HG02759 (cell line): ENCODE data around the gene FADD.
A peak's percentile ranks its signal among the peaks of the same experiment; 100 is the strongest.

Experiments used
- ATAC-seq: cut with Tn5 transposase; IDR thresholded peaks from one replicate; pipeline ENCODE4 v1.9.1; 2021; ENCODE audit warnings: mild to moderate bottlenecking, moderate library complexity; ENCODE audit not compliant: unreplicated experiment

Gene FADD, protein sequence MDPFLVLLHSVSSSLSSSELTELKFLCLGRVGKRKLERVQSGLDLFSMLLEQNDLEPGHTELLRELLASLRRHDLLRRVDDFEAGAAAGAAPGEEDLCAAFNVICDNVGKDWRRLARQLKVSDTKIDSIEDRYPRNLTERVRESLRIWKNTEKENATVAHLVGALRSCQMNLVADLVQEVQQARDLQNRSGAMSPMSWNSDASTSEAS

DNA sequence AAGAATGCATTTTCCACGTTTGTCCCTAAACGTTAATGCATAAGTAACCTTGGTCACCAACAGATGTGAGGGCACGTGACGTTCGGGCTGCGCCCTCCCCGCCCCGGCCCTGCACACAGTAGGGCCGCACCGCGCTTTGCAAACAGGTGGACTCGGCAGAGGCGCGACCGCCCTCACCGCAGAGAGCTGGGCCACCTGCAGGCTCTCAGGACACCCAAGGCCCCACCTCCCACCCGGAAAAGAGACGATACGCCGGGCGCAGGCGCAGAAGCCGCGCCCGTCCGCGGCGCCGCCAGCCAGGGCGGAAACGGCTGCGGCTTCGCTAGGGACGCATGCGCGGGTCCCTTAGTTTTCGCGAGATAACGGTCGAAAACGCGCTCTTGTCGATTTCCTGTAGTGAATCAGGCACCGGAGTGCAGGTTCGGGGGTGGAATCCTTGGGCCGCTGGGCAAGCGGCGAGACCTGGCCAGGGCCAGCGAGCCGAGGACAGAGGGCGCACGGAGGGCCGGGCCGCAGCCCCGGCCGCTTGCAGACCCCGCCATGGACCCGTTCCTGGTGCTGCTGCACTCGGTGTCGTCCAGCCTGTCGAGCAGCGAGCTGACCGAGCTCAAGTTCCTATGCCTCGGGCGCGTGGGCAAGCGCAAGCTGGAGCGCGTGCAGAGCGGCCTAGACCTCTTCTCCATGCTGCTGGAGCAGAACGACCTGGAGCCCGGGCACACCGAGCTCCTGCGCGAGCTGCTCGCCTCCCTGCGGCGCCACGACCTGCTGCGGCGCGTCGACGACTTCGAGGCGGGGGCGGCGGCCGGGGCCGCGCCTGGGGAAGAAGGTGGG, at the start of gene FADD:
Gene FADD, plus strand, starts transcription at position 377 of the 831 bp plus-strand sequence. Its CDS starts 164 bp downstream, at position 541.
- ATAC-seq, result peak; percentile 83

DNA sequence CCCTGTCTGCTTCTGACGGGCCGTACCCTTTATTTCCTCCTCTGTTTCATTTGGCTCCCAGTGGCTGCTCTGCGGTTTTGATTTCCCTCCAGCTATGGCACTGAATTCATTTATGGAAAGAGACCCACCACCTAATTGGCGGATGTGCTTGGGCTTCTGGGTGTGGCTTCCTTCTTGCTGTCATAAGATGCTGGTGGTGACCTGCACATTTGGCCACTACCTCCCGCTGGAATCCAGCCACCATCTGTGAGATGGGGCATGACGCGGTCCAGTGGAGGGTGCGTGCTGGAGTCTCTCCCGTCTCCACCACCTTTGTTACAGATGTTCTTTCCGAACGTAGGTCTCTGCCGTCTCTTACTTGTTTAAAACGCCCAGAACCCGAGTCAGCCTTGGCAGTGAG, 47.7 kb upstream of the FADD start:
- no peak for ATAC-seq

DNA sequence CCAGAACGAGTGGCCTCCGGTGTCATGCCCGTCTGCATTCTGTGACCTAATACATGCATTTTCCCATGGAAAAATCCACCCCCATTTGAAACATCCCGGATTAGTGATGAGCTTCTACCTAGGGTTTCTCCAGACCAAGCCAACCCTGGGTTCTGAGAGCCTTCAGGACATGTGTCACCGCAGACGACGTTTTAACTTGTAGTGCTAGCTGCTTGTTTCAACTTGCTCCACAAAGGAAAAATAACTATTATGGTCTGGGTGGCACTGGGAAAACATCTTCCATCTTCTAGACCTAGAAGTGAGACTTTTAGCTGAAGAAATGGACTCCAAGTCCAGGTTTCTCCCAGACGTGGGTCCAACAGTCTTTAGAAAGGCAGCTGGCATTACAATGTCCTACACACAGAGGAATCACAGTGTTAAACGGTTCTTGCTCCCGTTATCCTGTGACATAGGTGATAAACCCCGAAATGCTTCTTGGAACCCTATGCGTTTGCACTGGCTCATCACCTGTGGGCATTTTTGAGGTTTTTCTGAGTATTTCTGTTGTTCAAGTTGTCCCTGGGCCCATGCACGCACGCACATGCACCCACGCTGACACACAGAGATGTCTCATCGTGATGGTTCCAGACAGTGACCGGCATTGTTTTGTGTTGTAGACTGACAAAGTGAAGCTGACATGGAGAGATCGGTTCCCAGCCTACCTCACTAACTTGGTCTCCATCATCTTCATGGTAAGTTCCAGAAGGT, 46.6 kb upstream of the FADD start:
- ATAC-seq, result no peak

DNA sequence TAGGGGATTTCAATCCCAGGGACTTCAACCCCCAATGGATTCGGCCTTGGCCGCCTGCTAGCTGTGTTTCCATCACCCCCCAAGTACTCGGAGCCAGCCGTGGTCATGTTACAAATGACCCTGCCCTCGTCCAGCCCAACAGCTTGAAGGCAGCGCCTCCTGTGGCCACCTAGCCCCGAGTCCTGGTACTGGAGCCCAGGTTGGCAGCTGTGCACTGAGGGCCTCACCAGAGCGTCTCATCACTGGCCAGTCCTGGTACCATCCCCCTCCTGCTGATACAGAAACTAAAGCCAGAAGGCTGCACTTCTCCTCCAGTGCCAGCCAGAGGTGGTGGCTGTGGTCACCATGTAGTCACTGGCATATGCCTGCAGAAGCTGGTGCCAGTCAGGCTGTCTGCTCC, 44.9 kb upstream of the FADD start:
- ATAC-seq, result no peak

DNA sequence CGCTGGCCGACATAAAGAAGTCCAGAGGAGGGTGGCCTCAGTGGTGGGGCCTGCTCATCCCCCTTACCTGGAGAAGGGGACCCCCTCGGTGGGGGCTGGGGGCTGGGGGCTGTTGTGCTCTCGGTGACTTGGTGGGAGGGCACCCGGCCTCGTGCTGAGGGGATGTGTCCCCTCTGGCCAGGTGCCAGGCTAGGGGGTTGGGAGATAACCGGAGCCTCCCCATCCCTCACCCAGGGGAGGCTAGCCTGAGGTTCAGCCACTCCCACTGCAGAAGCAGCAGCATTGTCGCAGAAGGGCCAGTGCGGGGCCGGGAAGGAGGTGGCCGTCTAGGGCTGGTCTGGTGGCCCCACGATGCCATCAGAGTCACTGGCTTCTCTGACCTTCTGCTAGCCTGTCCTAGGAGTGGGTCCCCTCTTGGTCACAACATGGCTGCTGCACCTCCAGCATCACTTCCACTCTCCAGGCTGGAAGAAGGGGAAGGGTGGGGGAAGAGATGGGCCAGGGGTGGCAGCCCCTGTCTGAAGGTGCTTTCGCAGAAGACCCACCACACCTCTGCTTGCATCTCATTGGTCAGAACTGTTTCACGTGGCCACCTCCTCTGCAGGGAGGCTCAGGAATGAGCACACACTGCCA, 44.2 kb upstream of the FADD start:
- no peak for ATAC-seq

DNA sequence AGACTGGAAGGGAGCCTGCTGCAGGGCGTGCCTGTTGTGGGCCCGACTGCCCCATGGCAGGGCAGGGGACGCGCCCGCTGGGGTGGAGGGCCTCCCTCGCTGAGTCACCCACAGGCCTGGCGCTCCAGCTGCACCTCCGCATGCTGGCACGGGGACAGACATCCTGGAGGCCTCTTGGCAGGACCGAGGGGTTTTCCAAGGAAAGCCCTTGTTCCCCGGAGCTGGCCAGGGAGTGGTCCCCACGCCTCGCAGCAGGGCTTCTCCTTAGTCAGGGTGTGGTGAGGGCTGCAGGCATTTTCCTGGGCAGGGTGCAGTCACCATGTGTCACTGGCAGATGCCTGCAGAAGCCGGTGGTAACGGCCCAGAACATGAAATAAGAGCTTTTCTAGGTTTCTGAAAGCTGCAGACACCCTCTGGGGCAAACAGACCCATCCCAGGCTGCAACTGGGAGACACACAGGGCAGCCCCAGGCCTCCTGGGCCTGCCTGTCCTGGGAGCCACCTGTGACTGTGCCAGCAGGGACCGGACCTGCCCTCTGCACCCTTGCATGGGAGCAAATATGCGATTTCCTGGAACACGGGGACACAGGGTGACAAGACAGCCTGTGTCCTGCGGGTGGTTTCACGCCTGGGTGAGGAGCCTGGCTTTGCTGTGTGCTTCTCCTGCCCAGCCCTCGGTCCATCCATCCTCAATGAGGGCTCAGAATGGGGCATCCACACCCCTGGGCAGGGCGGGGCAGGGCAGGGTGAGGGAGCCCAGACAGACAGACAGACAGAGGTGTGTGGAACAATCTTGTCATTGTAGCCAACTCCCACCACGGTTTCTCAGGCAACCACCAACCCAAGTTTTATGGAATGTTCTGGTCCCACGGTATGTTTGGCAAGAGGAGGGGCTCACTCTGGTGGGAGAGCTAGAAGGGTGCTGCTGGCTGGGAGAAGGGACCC, 43.2 kb upstream of the FADD start:
- no peak for ATAC-seq

DNA sequence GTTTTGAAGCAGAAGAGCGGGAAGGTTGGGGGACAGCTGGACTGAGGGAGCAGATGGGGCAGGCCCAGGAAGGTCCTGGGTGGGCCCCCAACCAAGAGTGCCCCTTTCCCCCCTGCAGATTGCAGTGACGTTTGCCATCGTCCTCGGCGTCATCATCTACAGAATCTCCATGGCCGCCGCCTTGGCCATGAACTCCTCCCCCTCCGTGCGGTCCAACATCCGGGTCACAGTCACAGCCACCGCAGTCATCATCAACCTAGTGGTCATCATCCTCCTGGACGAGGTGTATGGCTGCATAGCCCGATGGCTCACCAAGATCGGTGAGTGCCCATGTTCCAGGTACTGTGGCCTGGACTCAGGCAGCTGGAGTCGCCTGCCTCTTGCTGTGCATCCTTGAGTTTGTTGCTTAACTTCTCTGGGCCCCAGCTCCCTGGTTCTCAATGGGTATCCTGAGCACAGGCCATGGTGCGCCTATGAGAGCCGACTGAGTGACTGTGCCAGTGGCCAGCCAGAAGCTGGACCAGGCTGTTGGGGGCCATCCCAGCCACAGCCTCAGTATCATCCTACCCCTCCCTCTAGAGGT, 42.0 kb upstream of the FADD start:
- no peak for ATAC-seq

DNA sequence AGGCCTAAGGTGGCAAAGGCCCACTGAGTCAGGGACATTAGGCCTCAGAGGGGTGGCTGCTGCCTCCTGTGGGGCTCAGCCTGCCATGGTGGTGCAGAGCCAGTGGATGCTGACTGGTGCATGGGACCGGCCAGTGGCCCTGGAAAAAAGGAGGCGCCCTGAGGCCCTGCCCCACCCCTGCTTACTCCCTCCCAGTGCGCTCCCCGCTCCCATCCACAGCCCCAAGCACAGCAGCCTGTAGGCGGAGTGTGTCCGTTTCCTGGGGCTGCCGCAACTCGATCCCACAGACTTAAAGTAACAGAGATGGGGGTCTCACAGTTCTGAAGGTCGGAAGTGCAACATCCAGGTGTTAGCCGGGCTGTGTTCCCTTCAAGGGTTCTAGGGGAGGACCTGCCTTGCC, 38.4 kb upstream of the FADD start:
- ATAC-seq, result no peak

DNA sequence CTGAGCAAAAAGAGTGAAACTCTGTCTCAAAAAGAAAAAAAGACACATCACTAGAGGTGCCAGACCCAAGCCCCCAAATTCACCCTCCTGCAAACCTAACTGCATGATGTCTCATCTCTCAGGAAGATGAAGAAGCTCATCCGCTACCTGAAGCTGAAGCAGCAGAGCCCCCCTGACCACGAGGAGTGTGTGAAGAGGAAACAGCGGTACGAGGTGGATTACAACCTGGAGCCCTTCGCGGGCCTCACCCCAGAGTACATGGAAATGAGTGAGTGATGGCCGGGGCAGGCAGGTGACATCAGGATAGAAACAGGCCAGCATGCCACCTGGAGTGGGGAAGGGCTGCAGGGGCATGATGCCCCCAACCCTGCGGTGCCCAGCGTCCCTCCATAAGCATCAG, 36.0 kb upstream of the FADD start:
- ATAC-seq, result no peak

DNA sequence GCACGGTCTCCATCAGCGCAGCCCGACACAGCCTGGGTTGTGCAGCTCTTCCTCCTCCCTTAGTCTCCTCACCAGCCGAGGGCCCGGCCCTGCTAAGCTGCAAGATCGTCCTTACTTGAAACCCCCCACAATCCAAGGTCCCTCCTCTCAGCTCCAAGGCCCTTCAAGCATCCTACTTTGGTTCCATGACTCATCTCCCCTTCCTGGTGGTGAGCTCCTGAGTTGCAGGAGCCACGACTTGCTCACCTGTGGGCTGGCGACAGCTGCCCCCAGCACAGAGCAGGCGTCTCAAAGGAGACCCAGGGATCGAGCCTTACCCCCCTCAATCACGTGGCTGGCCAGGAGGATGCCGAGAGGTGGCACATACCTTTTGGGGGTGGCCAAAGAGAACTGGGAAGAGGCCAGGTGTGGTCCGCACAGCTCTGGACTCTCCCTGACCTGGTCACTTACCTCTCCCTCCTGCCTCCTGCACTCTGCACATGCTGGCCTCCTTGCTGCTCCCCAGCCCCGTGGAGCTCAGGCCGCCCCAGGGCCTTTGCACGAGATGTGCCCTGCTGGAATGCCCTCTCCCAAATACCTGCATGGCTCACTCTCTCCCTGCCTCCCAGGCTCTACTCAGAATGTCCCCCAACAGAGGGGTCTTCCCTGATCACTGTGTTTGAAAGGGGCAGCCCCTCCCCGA, 35.2 kb upstream of the FADD start:
- no peak for ATAC-seq

DNA sequence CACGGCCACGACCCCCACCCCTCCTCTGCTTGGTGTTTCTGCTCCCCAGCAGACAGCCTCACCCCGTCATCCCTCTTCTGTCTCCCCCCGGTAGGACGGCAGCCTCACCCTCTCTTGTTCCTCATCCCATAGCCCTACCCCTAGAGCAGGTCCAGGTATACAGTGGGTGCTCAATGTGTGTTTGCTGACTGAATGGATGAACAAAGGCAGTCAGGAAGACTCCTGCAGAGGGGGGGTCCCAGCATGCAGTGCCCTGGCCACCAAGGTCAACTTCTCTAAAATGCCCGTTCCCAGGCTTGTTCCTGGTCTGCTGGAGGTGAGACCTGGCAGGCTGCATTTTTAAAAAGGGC, 34.7 kb upstream of the FADD start:
- no peak for ATAC-seq

DNA sequence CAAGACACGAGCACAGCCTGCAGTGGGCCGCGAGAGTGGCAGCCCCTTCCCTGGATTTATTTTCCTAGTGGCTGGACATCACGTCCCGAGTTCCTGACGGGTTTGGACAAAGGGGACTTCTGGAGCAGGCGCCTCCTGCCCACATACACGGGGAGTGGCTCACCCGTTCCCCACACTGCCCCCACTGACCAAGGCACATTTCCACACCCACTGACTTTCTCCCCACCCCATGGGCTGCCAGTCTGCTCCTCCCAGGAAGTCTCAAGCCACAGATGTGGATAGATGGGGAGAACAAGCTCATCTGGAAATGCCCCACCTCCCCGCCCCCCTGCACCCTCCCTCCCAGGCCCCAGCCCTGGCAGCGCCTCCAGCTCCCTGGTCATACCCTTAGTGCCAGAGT, 34.0 kb upstream of the FADD start:
- no peak for ATAC-seq

DNA sequence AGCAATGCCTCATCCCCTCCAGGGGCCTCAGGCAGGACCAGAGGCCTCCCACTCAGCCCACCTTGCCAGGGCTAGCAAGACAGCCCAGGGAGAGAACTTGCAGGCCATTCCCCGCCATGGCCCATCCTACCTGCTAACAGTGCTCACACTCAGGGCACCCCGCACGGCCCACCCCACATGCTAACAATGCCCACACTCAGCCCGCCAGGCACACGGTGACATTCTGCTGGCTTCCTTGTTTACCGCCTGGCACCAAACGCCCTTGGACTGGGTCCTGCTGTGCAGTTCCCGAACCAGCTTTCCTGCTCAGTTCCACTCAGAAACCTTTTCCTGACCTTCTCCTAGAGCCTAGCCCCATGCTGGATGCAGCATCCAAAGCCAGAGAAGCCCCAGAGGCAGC, 33.5 kb upstream of the FADD start:
- no peak for ATAC-seq

DNA sequence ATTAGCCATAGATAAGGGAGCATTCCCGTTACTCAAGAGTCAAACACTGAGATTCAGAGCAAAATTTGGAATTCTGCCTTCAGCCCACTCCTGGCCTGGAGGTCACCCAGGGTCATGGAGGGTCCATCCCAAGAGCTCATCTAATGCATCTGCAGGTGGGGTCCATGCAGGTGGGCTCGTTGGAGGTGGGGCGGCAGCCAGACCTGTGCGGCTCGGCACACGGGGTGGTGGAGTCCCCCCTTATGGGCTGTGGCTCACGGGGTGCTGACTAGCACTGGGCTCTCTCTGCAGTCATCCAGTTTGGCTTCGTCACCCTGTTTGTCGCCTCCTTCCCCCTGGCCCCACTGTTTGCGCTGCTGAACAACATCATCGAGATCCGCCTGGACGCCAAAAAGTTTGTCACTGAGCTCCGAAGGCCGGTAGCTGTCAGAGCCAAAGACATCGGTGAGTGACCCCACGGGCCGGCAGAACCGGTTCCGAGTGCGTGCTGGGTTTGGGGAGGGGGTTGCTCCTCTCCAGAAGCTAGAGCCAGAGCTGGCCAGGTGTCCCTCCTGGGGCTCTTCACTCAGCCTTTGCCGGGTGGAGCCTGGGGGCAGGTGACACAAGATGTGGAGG, 32.4 kb upstream of the FADD start:
- ATAC-seq, result no peak

DNA sequence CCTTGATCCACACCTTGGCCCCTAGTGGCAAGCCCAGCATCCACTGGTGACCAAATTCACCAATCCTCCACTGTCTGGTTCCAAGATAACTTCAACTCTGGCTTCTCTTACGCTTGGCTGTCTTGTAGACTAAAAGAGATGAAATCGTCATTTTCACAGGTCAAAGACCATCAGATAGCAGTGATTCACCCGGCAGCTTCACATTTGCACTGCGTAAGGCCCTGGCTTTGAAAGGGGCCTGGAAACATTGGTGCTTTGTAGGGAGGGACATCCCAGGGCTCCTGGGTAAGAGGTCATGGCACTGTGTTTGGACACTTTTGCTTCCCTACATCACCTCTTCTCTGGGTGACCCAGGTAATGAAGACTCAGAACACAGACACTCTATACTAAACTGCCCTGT, 30.1 kb upstream of the FADD start:
- ATAC-seq, result no peak

DNA sequence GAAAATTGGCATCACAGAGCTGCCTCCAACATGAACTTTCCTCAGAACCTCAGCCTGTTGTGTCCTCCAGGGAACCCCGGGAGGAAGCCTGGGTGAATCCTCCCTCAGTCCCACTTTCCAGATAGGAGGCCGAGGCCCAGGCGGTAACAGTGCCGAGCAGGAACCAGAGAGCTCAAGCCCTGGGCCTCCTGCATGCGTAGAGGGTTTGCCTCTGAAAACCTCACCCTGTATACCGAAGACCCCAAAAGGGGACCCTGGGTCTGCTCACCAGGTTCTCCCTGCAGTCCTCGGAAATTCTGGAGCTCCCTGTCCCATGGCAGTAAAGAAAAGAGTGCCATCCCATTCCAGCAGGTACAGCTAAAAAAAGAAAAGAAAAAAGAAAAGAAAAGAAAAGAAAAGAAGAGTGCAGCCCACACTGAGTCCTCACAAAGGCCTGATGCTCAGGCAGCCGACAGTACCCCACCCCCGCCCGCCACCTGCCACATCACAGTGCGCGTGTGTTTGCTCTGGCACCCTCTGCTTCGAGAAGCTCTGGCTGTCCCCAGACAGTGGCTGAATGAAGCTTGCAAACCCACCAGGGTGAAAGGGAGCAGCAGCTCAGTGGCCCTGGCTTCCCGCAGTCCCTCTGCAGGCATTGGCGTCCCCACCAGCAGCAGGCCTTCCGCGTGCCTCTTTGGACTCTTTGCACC, 28.4 kb upstream of the FADD start:
- ATAC-seq, result no peak

DNA sequence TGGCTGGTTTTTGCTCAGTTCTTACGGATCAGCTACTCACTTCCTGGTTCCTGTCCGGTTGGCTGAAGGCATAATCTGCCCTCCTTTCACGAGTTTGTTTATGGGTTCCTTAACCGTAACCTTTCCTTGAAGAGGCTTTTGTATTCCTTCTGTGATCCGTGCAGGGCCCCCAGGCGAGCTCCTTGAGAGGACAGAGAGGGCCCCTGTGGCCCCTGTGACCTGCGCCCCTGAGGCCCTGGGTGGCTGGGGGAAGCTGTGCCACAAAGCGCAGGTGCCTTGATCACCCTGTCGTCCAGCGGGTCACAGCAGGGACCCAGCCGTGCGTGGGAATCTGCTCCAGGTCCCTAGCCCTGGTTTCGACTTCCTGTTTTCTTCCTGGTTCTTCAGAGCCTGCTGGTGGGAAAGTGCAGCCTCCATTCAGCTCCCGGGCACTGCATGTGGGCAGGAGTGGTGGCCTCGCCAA, 27.8 kb upstream of the FADD start:
- ATAC-seq, result no peak

DNA sequence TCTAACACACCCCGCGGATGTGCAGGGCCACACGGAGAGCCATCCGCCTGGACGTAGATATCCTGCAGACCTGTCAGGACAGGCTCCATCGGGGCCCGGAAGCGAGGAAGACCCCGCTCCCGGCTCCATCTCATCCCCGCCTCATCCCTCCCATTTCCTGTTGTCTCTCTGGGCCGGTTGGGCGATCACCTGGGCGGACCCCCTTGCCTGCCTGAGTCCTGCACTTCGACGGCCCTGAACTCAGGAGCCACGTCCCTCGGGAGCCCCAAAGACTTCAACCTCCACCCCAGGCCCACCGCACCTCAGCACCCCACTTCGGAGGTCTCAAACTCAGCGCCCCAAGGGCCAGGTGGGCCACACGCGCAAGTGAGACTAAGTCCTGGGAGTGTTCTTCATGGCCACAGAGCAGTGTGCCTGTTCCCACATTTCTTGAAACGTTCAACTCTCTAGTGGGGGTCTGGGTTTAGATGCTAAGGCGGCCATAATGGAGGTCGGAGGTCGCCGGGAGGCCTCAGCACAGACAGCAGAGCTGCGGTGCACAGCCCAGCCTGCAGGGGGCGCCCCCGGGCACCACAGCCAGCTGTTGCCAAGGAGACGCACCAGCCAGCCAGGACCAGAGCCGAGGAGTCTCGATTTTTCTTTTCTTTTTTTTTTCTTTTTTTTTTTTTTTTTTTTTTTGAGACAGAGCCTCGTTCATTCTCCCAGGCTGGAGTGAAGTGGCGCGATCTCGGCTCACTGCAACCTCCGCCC, 26.0 kb upstream of the FADD start:
- ATAC-seq, result no peak
